ENCODE results near the gene SASH1. TPM values are rescaled to one million over a fixed set of nuclear protein-coding genes. Genes with fewer than 3 reads are reported as not detected.

The SASH1 gene
- total RNA-seq, 1 experiment from 2014 or later, result 33.2 TPM

DNA sequence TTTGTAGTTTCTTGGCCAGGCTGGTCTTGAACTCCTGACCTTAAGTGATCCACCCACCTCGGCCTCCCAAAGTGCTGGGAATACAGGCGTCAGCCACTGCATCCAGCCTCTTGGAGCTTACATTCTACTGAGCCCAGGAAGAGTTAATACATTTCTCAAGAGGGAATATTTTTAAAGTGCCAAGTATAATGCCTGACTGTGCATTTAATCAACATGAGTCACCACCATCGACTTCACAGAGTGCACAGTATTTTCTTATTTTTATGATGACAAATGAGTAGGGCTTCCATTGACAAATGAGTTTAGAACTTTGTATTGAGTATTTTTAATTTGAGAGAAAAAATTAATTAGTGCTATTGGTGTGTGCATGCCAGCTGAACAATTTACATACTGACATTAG is 72.2 kb downstream of the SASH1 start:
- TF ChIP-seq, protein P1, sequence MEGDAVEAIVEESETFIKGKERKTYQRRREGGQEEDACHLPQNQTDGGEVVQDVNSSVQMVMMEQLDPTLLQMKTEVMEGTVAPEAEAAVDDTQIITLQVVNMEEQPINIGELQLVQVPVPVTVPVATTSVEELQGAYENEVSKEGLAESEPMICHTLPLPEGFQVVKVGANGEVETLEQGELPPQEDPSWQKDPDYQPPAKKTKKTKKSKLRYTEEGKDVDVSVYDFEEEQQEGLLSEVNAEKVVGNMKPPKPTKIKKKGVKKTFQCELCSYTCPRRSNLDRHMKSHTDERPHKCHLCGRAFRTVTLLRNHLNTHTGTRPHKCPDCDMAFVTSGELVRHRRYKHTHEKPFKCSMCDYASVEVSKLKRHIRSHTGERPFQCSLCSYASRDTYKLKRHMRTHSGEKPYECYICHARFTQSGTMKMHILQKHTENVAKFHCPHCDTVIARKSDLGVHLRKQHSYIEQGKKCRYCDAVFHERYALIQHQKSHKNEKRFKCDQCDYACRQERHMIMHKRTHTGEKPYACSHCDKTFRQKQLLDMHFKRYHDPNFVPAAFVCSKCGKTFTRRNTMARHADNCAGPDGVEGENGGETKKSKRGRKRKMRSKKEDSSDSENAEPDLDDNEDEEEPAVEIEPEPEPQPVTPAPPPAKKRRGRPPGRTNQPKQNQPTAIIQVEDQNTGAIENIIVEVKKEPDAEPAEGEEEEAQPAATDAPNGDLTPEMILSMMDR (conservative IDR thresholded peaks at IDR 0.05), result no peak
- H3K79me2 ChIP-seq (ENCODE audit: insufficient read depth, low read length), result no peaks in the 10 kb centered on the region; the same call in 1 of the 2 replicates
- no peak overlapping the region for H3K9ac ChIP-seq (ENCODE audit: extremely low read depth, insufficient read length, low read length)
- H2BK120ac ChIP-seq (ENCODE audit: low read depth, low read length, poor library complexity, severe bottlenecking), result no peak overlapping the region
- H3K27me3 ChIP-seq (ENCODE audit: insufficient read depth, low read length), result no peaks in the 10 kb centered on the region
- no peak overlapping the region for H4K8ac ChIP-seq (replicated peaks; ENCODE audit: insufficient read length, low read depth, low read length)
- no peak overlapping the region for H3K23ac ChIP-seq (ENCODE audit: insufficient read length, low read depth, low read length)
- H2AK5ac ChIP-seq (ENCODE audit: insufficient read length, low read length), result no peak overlapping the region
- Mint-ChIP-seq H3K4me1 (peaks cover 14 to 18% of the 10 kb centered on the region in 2 experiments), H3K4me3 (no peak overlapping the region), H3K36me3 (ENCODE audit: insufficient read depth in 1 of 3, low read depth in 3 of 3) (no peaks in the 10 kb centered on the region), H3K27ac (no peak overlapping the region), H3K9me3 (no peaks in the 10 kb centered on the region), H3K27me3 (ENCODE audit: low read depth) (no peaks in the 10 kb centered on the region)
- no peak overlapping the region for H2BK15ac ChIP-seq (ENCODE audit: low read depth, low read length)
- no peak overlapping the region for H3K18ac ChIP-seq (ENCODE audit: insufficient read length, low read depth, low read length)
- no peak for DNase-seq
- no peaks in the 10 kb centered on the region for H4K20me1 ChIP-seq (ENCODE audit: control insufficient read depth, insufficient read depth, insufficient read length)
- no peaks in the 10 kb centered on the region for H3K79me1 ChIP-seq (ENCODE audit: insufficient read depth, low read depth, low read length, poor library complexity, severe bottlenecking)
- no peak overlapping the region for H2AFZ ChIP-seq (ENCODE audit: low read length)
- H3K56ac ChIP-seq (ENCODE audit: insufficient read length, low read depth, low read length), result no peak overlapping the region
- no peaks in the 10 kb centered on the region for H3K9me3 ChIP-seq (ENCODE audit: control insufficient read depth, low read depth, low read length)
- no peak overlapping the region for H4K91ac ChIP-seq (ENCODE audit: insufficient read length, low read depth, low read length)
- H3K23me2 ChIP-seq (ENCODE audit: insufficient read length, low read depth, low read length, poor library complexity, severe bottlenecking), result no peaks in the 10 kb centered on the region
- no peak overlapping the region for H4K5ac ChIP-seq (ENCODE audit: insufficient read length, low read depth, low read length)
- no peak overlapping the region for H3T11ph ChIP-seq (ENCODE audit: low read length)
- H3K27ac ChIP-seq (ENCODE audit: insufficient read length, low read depth, low read length), result no peak overlapping the region
- no peak overlapping the region for H3K4ac ChIP-seq (ENCODE audit: low read depth, low read length)
- peaks cover 7% of the 10 kb centered on the region; the same call in 1 of the 2 replicates for H3K4me1 ChIP-seq (ENCODE audit: insufficient read depth, low read length)
- no CpG with 5 or more reads among the region's 3 CpGs for WGBS (ENCODE audit: extremely low coverage, insufficient read length, low lambda C conversion rate)
- no peak overlapping the region for H2BK12ac ChIP-seq (ENCODE audit: insufficient read length, low read depth, low read length)
- H3K4me2 ChIP-seq (ENCODE audit: insufficient read depth, insufficient read length, low read length), result no peak overlapping the region
- no peak overlapping the region for H2BK20ac ChIP-seq (ENCODE audit: low read depth, low read length, poor library complexity, severe bottlenecking)
- H2BK5ac ChIP-seq (ENCODE audit: insufficient read length, low read length), result no peak overlapping the region
- no peak overlapping the region for H3K14ac ChIP-seq (ENCODE audit: insufficient read depth, low read length)
